NCI-H2029 (cell line): Measurements from ENCODE around the gene CNGA1.
A peak's percentile ranks its signal among the peaks of the same experiment; 100 is the strongest.

Source experiments
- DNase-seq: peaks from one replicate; lab custom pipeline; 2025; lab: John Stamatoyannopoulos, UW

Gene CNGA1

DNA sequence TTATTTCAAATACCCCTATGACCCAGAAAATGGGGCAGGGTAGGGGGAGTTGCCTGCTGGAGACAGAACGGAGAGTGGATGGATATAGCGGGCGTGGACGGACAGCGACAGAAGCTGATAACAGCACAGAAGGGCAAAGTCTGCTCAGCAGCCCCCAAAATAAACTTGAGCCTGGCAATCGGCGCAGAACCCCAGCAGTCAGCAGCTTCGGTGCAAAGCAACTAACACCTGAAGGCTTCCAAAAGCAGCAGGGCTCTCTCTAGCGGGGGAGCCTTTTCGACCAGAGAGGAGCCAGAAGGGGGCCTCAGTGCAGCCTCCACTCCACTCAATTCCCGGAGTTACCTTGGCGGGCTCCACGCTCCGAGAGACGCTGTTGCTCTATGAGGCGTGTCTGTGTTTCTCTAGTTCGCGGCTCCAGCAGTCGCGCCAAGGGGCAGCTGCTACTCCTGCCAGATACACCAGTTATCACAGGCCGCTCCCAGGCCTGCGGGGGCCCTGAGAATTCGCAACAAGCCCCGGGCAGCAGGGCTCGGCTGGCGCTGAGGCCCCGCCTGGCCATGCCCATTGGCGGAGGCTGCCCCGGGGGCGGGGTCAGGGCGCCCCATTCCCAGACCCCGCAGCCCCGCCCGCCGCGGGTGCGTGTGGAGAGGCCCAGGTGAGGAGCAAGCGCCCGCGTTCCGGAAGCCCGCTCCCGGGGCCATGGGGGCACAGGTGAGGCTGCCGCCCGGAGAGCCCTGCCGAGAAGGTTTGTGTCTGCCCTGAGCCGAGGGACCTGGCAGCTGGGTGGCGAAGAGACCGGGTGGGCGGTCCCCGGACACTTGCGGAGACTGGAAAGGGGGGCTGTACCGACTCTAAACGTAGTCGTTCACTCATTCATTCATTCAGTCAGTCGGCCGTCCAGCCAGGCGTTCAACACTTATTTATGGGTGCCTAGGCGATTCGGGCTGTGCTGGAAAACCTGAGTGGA is at the start of gene CNGA1, which contains the start of gene NIPAL1:
TSS of gene CNGA1 (minus strand) at position 541 of the 967 bp plus-strand sequence. CDS start 63,992 bp downstream, outside the sequence.
TSS of gene NIPAL1 (plus strand) at position 632 of the 967 bp plus-strand sequence. CDS start at position 700, 68 bp downstream.
- peak; percentile 67 for DNase-seq

DNA sequence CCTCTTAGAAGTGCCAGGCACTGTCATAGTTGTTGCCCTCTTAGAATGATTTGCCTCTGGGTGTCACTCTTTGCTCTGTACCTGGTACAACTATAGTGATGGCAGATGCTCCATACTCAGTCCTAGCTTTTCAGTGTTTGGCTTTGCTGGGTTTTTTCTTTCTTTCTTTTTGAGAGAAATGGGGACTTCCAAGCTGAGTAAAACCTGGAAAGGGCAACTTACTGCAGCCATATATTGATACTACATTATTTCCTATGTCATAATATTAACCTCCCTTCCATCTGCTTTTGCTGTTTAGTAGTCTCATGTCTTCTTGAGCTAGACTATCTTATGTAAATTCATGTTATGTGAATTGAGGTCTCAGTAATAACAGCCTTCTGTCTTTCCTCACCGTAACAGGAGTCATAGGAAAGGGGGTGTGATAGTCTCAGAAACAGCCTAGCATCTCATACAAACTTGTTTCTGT is 49.1 kb upstream of the CNGA1 start:
- no peak for DNase-seq

DNA sequence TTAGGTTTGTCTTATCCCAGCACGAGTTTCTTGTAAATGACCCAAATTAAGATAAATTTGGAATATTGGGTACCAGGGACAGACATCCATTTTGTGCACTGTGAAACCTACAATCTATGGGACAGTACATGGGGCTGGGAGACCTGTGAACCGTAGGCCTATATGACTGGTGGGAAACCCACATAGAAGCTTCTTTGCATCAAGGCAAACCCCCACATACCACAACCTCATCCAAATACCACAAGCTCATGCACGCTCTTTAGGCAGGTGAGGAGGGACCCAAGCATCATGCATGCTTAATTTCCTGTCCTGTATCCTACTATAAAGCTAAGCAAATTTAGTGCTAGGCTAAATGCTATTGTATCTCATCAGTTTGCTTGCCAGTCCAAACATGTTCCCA is 47.9 kb upstream of the CNGA1 start:
- no peak for DNase-seq

DNA sequence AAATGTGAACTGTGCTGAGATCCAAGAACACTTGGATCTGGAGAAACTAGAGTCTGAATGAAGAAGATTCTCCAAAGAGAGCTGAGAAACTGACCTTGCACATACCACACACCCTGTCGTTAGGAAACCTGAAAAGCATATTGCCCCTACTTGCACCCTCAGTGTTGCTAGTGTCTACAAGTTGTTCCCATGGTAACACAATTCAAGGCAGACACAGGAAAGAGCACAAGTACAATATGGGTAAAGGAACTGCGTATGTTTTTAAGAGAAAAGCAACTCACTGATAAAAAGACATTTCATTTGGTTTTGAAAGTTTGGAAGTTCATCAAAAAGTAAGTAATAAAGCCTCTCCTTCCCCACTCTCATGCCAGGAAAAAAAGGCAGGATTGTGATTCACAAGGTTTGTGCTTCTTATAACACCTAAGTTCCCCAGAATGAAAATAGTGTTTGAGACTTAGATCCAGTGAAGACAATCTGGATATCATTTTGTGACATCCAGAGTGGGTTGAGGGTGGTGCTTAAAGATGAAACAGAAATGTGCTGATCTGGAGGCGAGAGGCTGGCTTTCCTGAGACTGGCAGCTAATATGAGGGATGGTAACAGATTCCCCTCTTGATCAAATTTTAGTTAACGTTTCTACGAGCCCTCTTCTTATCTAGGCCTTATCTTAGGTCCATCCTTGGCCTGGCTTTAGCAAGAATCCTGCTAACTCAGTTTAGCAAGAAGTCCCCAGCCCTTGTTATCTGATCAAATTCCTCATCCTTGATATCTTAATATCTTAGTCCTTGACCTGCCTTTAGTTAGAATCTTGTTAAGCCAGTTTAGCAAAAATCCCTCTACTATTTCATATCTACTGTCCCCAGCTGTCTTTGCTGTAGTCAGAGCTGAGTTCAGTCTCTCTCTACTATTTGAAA is 42.4 kb upstream of the CNGA1 start:
- DNase-seq = no peak

DNA sequence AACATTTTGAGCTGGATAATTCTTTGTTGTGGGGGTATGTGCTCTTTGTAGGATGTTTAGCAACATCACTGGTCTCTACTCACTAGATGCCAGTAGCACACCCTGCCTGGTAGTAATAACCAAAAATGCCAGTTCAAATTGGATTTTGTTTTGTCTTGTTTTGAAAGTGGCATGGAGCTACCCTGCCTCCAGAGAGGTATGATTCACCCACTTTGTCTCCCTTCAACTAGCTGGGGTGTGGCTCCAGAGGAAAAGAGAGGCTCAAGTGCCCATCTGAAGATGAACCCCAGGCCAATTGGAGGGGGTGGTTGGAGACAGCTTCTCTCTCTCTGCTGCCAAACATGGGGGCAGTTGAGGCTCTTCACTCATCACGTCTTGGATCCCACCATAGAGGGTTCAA is 34.6 kb upstream of the CNGA1 start:
- DNase-seq = no peak

DNA sequence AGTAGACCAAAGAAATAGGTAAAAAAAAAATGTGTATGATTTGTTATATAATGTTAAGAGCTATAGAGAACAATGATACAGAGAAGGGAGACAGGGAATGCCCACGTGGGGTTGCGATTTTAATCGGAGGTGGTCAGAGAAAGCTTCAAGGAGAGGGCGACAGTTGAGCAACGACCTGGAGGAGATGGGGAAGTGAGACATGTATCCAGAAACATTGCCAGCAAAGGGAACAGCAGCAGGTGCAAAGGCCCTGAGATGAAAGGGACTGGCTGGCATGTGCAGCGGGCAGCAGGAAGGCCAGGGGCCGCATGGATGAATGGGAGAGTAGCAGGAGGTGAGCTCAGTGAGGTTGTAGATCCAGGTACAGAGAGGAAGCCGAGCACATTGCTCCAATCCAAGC is 33.0 kb upstream of the CNGA1 start:
- no peak for DNase-seq

DNA sequence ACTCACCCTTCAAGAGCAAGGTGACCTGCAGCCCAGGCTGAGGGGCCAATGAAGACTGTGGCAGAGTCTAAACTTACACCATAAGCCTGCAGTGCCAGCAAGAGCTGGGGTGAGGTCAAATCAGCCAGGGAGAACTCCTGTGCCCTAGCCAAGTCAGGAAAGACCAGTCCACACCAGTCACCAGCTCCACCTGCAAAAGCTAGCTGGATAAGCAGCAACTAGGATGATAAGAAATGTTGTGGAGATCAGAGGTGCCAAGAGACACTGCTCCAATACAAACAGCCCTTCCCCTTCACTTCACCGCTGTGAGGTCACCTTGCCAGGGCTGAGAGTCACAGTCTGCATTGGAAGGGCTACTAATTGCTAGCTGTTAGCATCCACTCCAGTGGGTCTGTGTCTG is 31.4 kb upstream of the CNGA1 start:
- DNase-seq = peak; percentile 63

DNA sequence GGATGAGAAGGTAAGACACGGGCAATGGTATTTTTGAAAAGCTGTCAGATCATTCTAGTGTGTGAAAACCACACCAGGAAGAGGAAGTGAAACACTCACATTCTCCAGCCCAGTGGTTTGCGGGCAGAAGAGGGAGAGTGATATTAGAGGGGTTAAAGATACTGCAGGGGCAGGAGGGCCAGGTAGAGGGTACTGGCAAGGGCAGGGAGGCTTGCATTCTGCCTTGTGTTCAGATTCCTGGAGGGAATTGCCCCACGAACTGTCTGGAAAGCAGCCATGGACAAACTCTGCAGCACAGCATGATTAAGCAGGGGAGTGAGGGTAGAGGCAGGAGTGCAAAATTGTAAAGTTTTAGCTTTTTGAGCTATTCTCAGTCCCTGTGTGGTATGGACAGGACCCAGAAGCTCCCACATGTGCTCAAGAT is 31.0 kb upstream of the CNGA1 start:
- DNase-seq = no peak

DNA sequence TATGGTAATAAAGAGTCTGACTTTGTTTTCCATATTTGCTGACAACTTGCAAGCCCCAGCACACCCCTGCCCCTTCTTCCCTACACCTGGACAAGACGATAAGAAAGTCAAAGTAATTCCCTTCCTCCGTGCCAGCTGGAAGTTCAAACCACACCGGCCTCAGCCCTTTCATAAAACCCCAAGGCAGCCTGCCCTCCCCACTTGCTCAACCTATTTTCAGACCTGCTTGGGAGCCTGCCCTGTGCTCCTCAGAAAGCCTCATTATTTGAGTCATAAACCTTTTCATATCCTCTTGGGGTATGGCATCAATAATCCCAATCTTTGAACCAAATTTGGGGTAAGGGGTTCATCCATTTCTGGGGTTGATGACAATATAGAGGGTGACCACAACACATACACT is 29.6 kb upstream of the CNGA1 start:
- DNase-seq = no peak

DNA sequence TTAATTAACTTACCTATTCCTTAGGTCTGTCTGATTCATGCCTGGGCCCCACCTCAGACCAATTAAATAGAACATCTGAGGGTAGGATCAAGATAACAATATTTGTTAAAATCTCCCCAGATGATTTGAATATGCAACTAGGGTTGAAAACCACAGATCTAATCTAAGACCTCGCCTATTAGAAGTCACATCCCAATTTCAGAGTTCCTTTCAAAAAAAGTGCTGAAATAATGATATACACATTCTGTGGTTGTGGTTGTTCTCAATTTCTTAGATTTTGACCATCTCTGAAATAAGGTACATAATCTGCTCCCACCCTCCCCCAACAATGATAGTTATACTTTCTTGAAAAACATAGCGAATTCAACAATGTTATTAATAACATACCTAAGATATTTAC is 27.8 kb upstream of the CNGA1 start:
- no peak for DNase-seq

DNA sequence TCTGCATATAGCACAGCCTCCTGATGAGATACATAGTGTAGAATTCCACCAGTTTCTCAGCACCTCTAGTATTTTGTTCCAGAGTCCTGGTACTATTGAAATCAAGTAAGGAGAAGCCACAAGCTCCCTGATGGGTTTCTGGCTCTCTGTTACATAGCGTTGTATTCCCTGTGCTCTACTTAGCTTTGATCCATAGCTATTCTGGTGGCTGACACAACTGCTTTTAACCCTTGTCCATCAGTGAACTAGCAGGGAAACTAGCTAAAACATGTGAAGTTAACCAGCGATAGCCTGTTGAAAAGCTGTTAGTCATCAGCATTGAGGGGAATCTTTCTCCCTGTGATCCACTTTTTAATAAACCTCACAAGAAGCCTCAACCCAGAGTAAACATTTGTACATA is 27.0 kb upstream of the CNGA1 start:
- no peak for DNase-seq

DNA sequence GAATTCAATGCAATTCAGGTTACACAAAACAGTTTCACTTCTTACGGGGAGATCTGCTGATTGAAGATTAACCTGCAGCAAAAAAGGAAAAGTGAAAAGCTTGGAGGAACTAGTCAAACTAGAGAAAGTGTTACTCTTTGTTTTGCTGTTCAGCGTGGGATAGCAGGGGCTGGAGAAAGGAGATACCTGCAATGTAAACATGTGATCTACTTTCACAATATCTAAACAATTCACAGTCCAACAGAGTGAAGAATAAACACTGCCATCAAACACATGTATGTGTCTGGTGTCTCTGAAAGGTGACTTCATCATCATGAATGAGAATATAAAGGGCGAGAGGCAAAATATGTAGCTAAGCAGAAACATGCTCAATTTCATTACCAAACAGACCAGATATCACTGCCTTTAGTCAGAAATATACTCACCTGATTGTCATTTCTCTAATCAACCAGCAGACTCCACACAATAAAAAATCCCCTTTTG is 26.5 kb upstream of the CNGA1 start:
- peak; percentile 44 for DNase-seq

DNA sequence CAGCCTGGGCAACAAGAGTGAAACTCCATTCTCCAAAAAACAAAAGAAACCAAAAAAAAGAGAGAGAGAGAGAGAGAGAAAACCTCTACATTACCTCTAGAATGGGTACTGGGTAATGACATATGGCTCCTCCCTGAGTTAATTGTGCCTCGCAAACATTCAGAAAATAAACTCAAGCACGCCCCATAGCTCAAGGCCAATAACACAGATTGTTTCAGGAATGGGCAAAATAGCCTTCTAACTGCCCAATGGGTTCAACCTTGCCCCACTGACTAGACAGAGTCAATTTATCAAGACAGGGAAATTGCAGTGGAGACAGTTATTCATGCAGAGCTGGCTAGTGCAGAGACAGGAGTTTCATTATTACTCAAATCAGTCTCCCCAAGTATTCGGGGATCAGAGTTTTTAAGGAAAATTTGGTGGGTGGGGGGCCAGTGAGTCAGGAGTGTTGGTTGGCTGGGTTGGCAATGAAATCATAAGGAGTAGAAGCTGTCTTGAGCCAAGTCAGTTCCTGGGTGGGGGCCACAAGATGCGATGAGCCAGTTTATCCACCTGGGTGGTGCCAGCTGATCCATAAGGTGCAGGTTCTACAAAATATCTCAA is 25.2 kb upstream of the CNGA1 start:
- no peak for DNase-seq

DNA sequence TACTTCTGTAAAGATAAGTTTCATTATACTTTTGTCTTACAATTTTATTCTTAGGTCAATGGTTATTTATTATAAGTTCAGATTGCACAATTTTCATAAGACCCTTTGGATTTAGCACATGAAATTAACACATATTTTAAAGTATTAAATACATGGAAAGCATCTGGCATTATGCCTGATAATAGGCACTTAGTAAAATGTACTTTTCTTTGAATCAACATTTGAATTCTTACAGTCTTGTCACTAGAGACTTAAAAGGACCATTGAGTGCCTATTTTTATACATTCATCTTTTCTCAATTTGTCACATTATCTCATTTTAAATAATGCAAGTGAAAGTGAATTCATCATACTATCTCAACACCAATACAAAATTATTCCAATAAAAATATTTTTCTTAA is 23.1 kb upstream of the CNGA1 start:
- DNase-seq = no peak

DNA sequence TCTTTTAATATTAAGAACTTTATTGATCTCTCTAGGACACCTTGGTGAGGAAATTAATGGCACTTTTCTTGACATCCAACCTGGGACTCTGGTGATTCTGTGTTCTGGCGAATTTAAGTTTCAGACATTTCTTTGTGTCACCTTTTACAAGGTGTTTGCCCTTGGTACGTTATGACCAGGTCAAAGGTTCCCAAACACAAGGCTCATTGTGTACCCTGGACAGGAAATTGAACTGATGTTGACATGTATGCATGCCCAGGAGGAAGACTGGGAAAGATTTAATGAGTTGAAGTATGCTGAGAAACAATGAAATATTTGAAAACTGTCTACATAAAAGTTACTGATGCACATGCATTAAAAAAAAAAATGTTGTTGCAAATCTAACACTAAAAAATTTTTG is 22.2 kb upstream of the CNGA1 start:
- no peak for DNase-seq

DNA sequence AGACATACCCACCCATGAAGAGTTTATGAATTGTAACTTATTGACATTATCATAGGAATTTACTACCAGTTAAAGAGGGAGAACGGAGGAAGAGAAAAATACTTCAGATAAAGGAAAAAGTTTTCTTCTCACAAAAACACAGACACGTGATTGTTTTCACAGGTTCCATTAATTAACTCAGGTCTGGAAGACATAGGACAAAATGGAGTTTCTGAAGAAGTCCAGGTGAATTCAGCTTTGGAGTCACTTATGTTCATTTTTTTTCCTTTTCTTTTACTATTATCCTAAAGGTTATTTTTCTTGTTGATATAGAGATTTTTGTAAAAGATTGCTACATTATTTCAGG is 20.6 kb upstream of the CNGA1 start:
- no peak for DNase-seq

DNA sequence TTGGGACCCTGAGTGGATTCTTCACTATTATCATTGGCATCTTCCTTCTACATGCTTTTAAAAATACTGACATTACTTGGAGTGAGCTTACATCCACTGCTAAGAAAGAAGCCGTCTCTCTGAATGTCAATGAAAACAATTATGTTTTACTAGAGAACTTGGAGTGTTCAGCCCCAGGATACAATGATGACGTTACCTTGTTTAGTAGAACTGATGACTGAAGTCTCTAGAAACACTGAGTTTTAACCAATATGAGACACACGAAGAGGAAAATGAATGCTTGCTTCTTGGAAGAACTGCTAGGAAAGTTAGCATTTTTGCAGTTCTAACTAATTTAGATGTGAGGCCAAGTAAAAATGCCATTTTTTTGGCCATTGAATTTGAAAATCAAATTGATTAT is 19.5 kb upstream of the CNGA1 start:
- DNase-seq = no peak

DNA sequence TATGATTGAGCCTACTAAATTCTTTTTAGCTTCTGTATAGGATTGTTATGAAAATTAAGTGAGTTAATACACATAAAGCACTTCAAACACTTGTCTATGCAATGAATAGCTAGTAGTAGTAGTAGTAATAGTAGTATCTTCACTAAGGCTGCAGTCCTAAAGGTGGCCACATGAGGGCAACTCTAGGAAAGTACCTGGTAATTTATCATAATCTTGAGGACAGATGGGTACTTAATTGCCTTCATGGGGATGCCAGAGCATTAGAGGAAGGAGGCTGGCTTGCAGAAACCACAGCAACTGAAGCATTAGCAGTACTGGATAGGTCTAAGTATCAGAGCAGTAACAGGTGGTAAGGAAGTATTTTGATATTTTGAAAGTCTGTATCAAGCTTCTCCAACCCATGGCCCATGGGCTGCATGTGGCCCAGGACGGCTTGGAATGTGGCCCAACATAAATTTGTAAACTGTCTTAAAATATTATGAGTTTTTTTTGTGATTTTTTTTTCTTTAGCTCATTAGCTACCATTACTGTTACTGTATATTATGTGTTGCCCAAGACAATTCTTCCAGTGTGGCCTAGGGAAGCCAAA is 17.4 kb upstream of the CNGA1 start:
- no peak for DNase-seq

DNA sequence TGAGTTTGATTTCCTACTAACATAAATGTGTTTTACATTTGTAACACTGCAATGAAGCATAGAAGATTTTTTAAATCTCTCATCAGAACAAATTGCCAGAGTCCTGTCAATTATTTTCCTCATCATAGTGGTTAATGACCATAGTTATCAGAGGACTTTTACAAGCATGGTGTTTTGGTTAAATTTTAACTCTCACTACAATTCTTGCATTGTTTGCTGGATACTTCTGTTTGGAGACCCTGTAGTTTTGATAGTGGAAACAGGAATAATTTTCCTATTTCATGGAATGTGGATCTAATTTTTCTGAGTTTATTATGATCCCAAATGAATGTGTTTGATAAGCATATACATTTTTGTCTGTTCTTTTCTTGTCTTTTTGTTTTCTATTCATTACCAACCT is 16.9 kb upstream of the CNGA1 start:
- no peak for DNase-seq

DNA sequence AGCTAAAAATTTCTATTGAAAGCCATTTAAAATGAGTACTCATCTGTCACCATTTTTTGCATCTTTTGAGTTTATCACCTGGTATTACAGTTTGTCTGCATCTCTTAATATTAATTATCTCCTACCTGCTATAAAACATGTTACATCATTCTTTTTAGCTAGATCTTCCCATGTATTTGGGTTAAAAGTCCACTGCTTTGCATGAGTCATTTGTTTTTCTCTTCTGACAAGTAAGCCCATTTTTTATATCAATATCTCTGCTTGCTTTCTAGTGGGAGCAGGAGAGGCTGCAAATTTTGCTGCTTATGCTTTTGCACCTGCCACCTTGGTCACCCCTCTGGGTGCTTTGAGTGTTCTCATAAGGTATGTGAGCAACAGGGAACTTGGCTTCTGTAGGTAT is 16.2 kb upstream of the CNGA1 start:
- no peak for DNase-seq

DNA sequence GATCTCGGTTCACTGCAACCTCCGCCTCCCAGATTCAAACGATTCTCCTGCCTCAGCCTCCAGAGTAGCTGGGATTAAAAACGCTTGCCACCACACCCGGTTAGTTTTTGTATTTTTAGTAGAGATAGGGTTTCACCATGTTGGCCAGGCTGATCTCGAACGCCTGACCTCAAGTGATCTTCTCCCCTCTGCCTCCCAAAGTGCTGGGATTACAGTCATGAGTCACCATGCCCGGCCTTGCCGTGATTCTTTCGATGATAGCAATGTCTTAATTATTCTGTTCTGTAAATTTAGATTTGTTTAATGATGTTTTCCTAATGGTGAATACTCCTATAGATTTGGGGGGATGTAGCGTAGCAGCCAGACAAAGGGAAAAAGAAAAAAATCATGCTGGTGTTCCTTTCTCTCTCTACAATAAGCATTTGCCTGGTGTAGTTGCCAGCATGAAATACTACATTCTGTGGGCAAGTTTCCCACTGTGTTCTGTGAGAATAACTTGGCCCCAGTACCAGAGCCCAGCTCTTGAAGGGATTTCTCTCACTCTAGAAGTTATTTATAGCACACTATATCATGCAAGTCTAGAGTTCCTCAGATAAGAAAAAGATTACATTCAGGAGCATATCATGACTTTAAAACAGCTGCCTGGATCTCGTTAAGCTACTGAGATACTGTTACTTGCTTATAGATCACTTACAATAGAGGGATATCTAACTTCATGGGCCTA is 15.5 kb upstream of the CNGA1 start:
- no peak for DNase-seq
